GM12873 (cell line): ENCODE data around the gene MMP13.

ENCODE experiments used
- CTCF ChIP-seq: IDR thresholded peaks from 2 replicates; pipeline ENCODE4 v1.5.1; 2012; ENCODE audit warnings: low read depth, mild to moderate bottlenecking, moderate library complexity, low read length, control low read depth; ENCODE audit not compliant: insufficient read depth; ENCODE audit errors: missing control alignments

MMP13 gene

DNA sequence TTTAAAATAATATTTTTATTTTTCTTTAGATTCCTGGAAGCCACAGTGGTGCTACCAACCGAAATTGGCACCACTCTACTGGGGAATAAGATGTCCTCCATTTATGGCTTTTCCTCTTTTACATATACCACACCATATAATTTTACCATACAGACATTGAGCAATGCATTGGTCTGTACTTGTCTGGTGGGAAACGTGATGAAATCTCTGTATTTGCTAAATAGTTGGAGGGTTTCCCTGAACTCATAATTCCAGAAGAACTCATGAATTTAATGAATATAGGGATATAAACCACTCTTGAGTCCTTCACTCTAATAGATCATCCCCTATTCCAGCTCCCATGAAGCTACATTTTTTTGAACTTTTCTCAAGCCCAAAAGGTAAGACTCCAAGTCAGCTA lies 28.0 kb upstream of the MMP13 start:
- no peak for TF ChIP-seq CTCF

DNA sequence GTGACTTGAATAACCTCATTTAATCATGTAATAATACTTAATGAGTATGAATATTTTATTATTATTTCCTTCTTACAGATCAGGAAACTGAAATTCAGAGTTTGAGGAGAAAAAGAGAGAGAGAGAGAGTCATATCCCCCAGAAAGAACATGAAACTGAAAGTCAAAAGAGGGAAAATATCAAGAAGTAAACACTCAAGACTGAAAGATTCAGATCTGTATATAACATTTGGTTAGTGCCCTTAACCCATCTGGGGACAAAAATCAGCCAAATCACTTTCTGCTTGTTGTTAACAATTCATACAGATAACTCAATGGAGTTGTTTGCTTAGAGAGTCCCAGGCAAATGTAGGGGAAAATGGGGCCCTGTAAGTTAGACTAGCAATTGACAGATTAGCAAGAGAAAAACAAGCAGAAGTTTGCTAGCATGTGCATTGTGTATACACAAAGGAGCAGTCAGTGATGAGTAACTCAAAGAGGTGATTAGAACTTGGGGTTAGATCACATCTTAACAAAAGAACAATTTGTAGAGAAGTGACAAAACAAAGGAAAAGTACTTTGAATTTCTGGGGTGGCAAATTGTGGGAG lies 25.9 kb upstream of the MMP13 start:
- TF ChIP-seq CTCF, result no peak

DNA sequence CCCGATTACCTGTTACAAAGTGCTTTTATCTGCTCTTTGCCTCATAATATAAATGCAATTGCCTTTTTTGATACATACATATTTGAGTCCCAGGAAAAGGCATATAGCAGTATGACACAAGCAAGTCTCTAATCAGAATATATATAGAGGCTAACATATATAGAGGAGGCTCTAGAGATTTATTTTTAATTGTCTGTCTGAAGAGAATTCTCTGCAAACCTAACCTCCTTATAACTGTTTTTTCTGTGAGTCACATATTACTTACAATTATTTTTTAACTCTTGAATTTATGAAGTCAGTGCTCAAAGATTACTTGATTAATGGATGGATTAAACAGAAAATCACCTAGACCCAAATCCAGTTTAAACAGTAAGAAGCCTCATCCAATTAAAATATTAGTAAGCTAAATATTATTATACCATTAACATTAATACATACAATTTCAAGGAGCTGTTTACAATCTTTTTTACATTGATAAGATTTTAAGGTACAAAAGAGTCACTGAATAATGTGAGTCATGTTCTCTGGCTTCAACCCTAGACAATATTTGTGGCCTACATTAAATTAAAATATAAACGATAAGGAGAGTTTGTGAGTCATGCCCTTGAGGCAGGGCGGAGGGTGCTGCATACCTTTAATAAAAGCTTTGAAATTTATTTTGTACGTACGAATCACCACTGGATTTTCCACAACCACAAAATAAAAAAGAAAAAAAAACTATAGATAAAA lies 19.2 kb upstream of the MMP13 start:
- no peak for TF ChIP-seq CTCF

DNA sequence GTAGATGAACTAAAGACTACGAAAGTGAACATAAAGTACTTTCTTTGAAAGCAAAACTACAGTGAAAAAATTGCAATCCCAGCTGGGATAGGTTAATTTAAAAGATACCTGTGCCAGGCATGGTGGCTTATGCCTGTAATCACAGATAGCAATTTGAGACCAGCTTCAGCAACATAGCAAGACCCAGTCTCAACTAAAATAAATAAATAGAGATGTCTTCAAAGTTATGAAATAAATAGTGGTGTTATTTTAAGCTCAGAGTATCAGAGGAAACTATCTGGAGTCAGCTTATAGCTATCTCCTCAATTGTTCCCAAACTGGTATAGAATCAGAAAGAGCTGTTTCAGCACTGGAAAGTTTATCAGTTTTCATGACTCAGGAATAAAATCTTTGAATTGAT lies 17.3 kb upstream of the MMP13 start:
- no peak for TF ChIP-seq CTCF

DNA sequence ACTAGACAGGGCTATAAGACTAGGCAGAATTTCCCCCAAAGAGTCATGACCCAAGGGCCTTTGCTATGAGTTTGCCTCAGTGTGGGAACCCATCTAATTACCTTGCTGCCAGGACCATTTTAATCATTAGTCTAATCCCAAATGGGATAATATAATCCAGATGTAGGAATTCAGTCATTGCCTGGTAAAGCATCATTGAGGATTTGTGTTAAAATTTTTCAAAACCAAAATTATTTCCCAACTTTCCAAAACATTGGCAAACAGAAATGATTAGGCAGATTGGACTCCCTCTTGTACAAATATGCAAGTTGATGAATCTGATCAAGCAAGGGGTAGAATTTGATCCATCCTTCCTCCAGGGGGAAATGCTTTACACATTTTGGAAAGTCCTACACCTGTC lies 16.2 kb upstream of the MMP13 start:
- TF ChIP-seq CTCF, result no peak

- no peak for TF ChIP-seq CTCF
Observed at GRCh38 chr11:102967497-102967896, 12.0 kb upstream of the MMP13 start.

DNA sequence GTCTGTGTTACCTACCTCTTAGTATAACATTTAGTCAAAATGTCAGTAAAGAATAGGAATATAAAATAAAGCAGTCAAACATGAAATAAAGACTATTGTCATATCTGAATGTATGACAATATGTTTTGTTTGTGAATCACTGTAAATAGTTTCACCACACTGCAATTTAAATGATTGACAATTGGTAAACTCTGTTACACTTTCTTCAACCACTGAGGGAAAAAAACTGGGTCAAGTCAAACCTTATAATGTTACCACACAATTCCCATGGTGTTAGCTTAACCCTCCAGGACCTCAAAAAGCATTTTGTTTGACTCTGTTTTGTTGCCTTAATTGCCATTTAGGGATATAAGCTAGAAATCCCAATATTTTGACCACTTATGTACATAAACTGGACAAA lies 10.5 kb upstream of the MMP13 start:
- no peak for TF ChIP-seq CTCF

DNA sequence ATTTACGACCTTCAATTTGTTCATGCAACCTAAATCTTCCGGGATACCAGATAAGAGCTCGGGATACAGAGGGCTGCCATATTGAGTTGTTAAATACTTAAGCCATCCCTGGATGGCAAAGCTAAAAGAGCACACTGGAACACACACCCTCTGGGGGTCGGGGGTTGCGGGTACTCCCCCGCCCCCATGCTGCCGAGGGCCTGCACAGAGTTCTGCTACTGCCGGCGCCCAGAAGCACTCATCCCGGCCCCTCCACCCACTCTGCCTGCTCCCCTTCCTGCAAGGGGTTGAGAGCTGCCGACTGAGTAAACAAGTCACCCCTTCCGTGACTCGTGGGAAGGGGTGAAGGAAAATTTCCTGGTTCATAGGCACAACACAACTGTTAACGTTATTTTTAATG lies 9.3 kb upstream of the MMP13 start:
- TF ChIP-seq CTCF, result no peak
